GM23338 (cell line): Measurements from ENCODE around the gene C2CD4A. TPM values are rescaled to one million over a fixed set of nuclear protein-coding genes. Genes with fewer than 3 reads are reported as not detected.
A peak's percentile ranks its signal among the peaks of the same experiment; 100 is the strongest.

Experiments used
- ATAC-seq: fragments of 200-7000 bp; cut with Tn5 transposase; 3 replicates; pipeline ENCODE4 v1.9.1; 2020
- DNase-seq: peaks from one replicate; pipeline ENCODE4 v3.0.0-alpha.2; 2015; ENCODE audit warnings: low spot score
- H2AFZ ChIP-seq: fragments of 200-600 bp; sonication (generic); 2 replicates; pipeline ENCODE4 v1.8.0; 2016; ENCODE audit warnings: antibody characterized with exemption, mild to moderate bottlenecking, moderate library complexity
- H3F3A ChIP-seq: fragments of 200-600 bp; sonication (generic); replicated peaks from 2 replicates; pipeline ENCODE4 v1.8.0; 2017; ENCODE audit warnings: antibody characterized with exemption, mixed run types, low read depth
- H3K27ac ChIP-seq: fragments of 200-600 bp; sonication (generic); 2 replicates; pipeline ENCODE4 v1.6.1; 2016; ENCODE audit warnings: low read depth
- H3K27me3 ChIP-seq: fragments of 200-600 bp; sonication (generic); 2 replicates; pipeline ENCODE4 v1.8.0; 2016; ENCODE audit warnings: mild to moderate bottlenecking, mixed run types, moderate library complexity; ENCODE audit not compliant: insufficient read depth
- H3K36me3 ChIP-seq: fragments of 200-600 bp; sonication (generic); 2 replicates; pipeline ENCODE4 v1.8.0; 2016; ENCODE audit warnings: mild to moderate bottlenecking; ENCODE audit not compliant: insufficient read depth
- H3K4me1 ChIP-seq: fragments of 200-600 bp; sonication (generic); 2 replicates; pipeline ENCODE4 v1.8.0; 2016; ENCODE audit warnings: mild to moderate bottlenecking, moderate library complexity; ENCODE audit not compliant: insufficient read depth
- H3K4me2 ChIP-seq: fragments of 200-600 bp; sonication (generic); 2 replicates; pipeline ENCODE4 v1.7.1; 2017; ENCODE audit warnings: mixed run types
- H3K4me3 ChIP-seq: fragments of 200-600 bp; sonication (generic); 2 replicates; pipeline ENCODE4 v1.6.1; 2016; ENCODE audit warnings: mixed run types
- H3K79me2 ChIP-seq: fragments of 200-600 bp; sonication (generic); replicated peaks from 2 replicates; pipeline ENCODE4 v1.8.0; 2017; ENCODE audit warnings: mild to moderate bottlenecking; ENCODE audit not compliant: insufficient read depth
- H3K9me2 ChIP-seq: fragments of 200-600 bp; sonication (generic); 2 replicates; pipeline ENCODE4 v1.8.0; 2017; ENCODE audit not compliant: insufficient read depth
- H4K20me1 ChIP-seq: fragments of 200-600 bp; sonication (generic); replicated peaks from 2 replicates; pipeline ENCODE4 v1.8.0; 2017; ENCODE audit warnings: mild to moderate bottlenecking; ENCODE audit not compliant: insufficient read depth
- H3K27ac Mint-ChIP-seq: 2 replicates; pipeline ENCODE4 v1.8.0; 2020; ENCODE audit warnings: inconsistent platforms, mild to moderate bottlenecking, moderate library complexity, mixed read lengths
- H3K27me3 Mint-ChIP-seq: 3 replicates; pipeline ENCODE4 v1.8.0; 2022; ENCODE audit warnings: low read depth, mild to moderate bottlenecking, moderate library complexity, mixed read lengths, inconsistent platforms; ENCODE audit not compliant: insufficient read depth, poor library complexity
- H3K36me3 Mint-ChIP-seq: 3 replicates; pipeline ENCODE4 v1.8.0; 2021; ENCODE audit warnings: low read depth, mild to moderate bottlenecking, inconsistent platforms, moderate library complexity, mixed read lengths
- H3K4me1 Mint-ChIP-seq: 3 replicates; pipeline ENCODE4 v1.8.0; 2020; ENCODE audit warnings: mild to moderate bottlenecking, inconsistent platforms, mixed read lengths
- H3K4me3 Mint-ChIP-seq: 3 replicates; pipeline ENCODE4 v1.8.0; 2021; ENCODE audit warnings: moderate library complexity, mild to moderate bottlenecking, inconsistent platforms, mixed read lengths
- H3K9me3 Mint-ChIP-seq: 3 replicates; pipeline ENCODE4 v1.8.0; 2020; ENCODE audit warnings: moderate library complexity, mild to moderate bottlenecking, inconsistent platforms, mixed read lengths
- CREB1 ChIP-seq: fragments of 250-450 bp; sonication (Bioruptor Pico); IDR thresholded peaks from 2 replicates; pipeline ENCODE4 v1.5.0; 2020; ENCODE audit warnings: low read depth, mild to moderate bottlenecking, moderate library complexity
- EZH2phosphoT487 ChIP-seq: fragments of 200-600 bp; sonication (generic); IDR thresholded peaks from one replicate; pipeline ENCODE4 v1.8.1; 2018; ENCODE audit warnings: antibody characterized with exemption; ENCODE audit not compliant: unreplicated experiment
- JUNB ChIP-seq: IDR thresholded peaks from one replicate; pipeline ENCODE4 v1.6.1; 2016; ENCODE audit warnings: antibody characterized with exemption; ENCODE audit not compliant: unreplicated experiment
- NANOG ChIP-seq: IDR thresholded peaks from 2 replicates; pipeline ENCODE4 v1.6.1; 2016; ENCODE audit warnings: antibody characterized with exemption, borderline replicate concordance
- POLR2AphosphoS5 ChIP-seq: IDR thresholded peaks from 2 replicates; pipeline ENCODE4 v1.6.1; 2016; ENCODE audit warnings: antibody characterized with exemption, low read depth
- STAT1 ChIP-seq: IDR thresholded peaks from one replicate; pipeline ENCODE4 v1.6.1; 2016; ENCODE audit warnings: antibody characterized with exemption; ENCODE audit not compliant: unreplicated experiment
- ZNF114 ChIP-seq: fragments of 250-450 bp; sonication (Bioruptor Pico); IDR thresholded peaks from 2 replicates; pipeline ENCODE4 v1.5.0; 2020; ENCODE audit warnings: mild to moderate bottlenecking, moderate library complexity
- ZNF331 ChIP-seq: fragments of 250-450 bp; sonication (Bioruptor Pico); IDR thresholded peaks from 2 replicates; pipeline ENCODE4 v1.5.0; 2020; ENCODE audit warnings: low read depth, mild to moderate bottlenecking, moderate library complexity
- polyA plus RNA-seq: library from polyadenylated mRNA; unstranded; fragments of >200 nt; fragmentation: Nextera tagmentation; extraction: Ambion mirVana; gene quantifications from 2 replicates; pipeline ENCODE4 v1.2.1, GENCODE V29; 2016
- total RNA-seq: library from RNA; depleted of rRNA; stranded (reverse); fragments of >200 nt; shearing (Covaris generic); gene quantifications from 2 replicates; pipeline ENCODE4 v1.2.3, GENCODE V29; 2014
- TF ChIP-seq, protein P1 (sequence below): IDR thresholded peaks from one replicate; pipeline ENCODE4 v1.6.1; 2018; ENCODE audit warnings: antibody characterized with exemption; ENCODE audit not compliant: unreplicated experiment
- TF ChIP-seq, protein P2 (sequence below): IDR thresholded peaks from 2 replicates; pipeline ENCODE4 v1.6.1; 2016; ENCODE audit warnings: antibody characterized with exemption

C2CD4A gene
- total and polyA plus RNA-seq, 2 experiments from 2014 or later = 0.07 TPM; not detected in 1

GRCh38 chr15:62075595-62076277, 9.0 kb downstream of the C2CD4A start (continued):
- TF ChIP-seq POLR2AphosphoS5 (no peak), JUNB (no peak), NANOG (no peak), STAT1 (no peak), EZH2phosphoT487 (no peak), CREB1 (CRISPR knock-in tag) (no peak), ZNF114 (no peak), ZNF331 (CRISPR knock-in tag) (no peak)
- TF ChIP-seq, protein P1, sequence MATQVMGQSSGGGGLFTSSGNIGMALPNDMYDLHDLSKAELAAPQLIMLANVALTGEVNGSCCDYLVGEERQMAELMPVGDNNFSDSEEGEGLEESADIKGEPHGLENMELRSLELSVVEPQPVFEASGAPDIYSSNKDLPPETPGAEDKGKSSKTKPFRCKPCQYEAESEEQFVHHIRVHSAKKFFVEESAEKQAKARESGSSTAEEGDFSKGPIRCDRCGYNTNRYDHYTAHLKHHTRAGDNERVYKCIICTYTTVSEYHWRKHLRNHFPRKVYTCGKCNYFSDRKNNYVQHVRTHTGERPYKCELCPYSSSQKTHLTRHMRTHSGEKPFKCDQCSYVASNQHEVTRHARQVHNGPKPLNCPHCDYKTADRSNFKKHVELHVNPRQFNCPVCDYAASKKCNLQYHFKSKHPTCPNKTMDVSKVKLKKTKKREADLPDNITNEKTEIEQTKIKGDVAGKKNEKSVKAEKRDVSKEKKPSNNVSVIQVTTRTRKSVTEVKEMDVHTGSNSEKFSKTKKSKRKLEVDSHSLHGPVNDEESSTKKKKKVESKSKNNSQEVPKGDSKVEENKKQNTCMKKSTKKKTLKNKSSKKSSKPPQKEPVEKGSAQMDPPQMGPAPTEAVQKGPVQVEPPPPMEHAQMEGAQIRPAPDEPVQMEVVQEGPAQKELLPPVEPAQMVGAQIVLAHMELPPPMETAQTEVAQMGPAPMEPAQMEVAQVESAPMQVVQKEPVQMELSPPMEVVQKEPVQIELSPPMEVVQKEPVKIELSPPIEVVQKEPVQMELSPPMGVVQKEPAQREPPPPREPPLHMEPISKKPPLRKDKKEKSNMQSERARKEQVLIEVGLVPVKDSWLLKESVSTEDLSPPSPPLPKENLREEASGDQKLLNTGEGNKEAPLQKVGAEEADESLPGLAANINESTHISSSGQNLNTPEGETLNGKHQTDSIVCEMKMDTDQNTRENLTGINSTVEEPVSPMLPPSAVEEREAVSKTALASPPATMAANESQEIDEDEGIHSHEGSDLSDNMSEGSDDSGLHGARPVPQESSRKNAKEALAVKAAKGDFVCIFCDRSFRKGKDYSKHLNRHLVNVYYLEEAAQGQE = no peak
- TF ChIP-seq, protein P2, sequence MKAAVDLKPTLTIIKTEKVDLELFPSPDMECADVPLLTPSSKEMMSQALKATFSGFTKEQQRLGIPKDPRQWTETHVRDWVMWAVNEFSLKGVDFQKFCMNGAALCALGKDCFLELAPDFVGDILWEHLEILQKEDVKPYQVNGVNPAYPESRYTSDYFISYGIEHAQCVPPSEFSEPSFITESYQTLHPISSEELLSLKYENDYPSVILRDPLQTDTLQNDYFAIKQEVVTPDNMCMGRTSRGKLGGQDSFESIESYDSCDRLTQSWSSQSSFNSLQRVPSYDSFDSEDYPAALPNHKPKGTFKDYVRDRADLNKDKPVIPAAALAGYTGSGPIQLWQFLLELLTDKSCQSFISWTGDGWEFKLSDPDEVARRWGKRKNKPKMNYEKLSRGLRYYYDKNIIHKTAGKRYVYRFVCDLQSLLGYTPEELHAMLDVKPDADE = no peak

- no peak overlapping the region for H3K27ac Mint-ChIP-seq
- no peak overlapping the region for H3K4me3 ChIP-seq
- ATAC-seq = no peak
- no peak overlapping the region for H3K4me2 ChIP-seq
- peaks cover 9% of the 10 kb centered on the region for H3K9me3 Mint-ChIP-seq
- H3F3A ChIP-seq = no peaks in the 10 kb centered on the region
- no peaks in the 10 kb centered on the region for H3K79me2 ChIP-seq
- H3K36me3 ChIP-seq = no peaks in the 10 kb centered on the region
- DNase-seq = no peak
- H2AFZ ChIP-seq = peak overlapping the region; percentile 43; the same call in 1 of the 2 replicates
- no peaks in the 10 kb centered on the region for H3K4me1 ChIP-seq
- no peak overlapping the region for H3K27ac ChIP-seq
- H3K4me1 Mint-ChIP-seq = peaks cover 9% of the 10 kb centered on the region; the same call in 2 of the 3 replicates
- no peak for TF ChIP-seq JUNB
- TF ChIP-seq ZNF331 (CRISPR knock-in tag) = no peak
- no peak overlapping the region for H3K4me3 Mint-ChIP-seq
- peaks cover 3% of the 10 kb centered on the region for H3K27me3 Mint-ChIP-seq
- no peaks in the 10 kb centered on the region for H4K20me1 ChIP-seq
- no peaks in the 10 kb centered on the region for H3K27me3 ChIP-seq
- peaks cover 10% of the 10 kb centered on the region for H3K36me3 Mint-ChIP-seq
- no peaks in the 10 kb centered on the region for H3K9me2 ChIP-seq
Observed at GRCh38 chr15:62079594-62079993, 12.8 kb downstream of the C2CD4A start.
